NT2/D1 (cell line): ENCODE results near the gene P2RX7.

Experiments
- SUZ12 ChIP-seq: IDR thresholded peaks from 2 replicates; pipeline ENCODE4 v1.6.1; 2011; ENCODE audit not compliant: insufficient read length, insufficient read depth; ENCODE audit errors: extremely low read depth
- YY1 ChIP-seq: IDR thresholded peaks from 2 replicates; pipeline ENCODE4 v1.6.1; 2011; ENCODE audit not compliant: insufficient read length, insufficient read depth
- ZNF274 ChIP-seq: IDR thresholded peaks from 2 replicates; pipeline ENCODE4 v1.6.1; 2011; ENCODE audit warnings: mild to moderate bottlenecking, low read depth, low read length

DNA sequence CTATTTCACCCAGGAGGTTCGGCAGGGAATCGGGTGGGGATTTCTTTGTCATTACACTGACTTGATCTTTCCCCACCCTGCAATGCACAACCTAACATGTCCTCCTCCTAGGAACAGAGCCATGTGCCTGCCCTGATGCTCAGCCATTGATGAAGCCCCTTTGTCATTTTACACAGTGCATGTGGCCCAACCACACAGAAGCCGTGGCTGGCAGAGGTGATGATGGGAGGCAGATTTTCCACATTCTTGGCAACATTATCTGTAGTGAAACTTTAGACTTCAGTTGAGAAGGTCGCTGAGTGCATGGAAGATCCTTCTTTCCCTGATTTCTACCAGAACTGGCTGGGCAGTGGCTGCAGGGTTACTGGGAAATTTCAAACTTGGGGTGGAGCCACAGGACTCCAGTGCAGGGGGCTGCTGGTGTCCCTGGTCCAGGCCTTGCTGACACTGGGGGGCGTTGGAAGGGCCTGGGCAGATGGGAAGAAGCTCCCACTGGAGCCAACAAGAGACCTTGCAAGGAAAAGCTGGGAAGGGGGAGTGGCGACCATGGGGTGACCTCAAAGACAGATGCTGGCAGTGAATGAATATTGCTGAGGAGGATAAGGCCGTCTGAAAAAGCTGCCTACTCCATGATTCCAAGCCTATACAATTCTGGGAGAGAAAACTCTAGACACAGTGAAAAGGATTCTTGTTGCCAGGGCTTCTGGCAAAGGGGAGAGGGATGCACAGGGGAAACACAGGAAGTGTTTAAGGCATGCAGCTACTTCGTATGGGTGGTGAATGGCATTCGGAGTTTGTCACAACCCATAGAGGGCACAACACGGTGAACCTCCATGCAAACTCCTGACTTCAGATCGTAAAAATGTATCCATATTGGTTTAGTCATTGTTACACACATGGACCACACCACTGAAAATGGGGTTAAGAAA lies 41.8 kb upstream of the P2RX7 start:
- no peak for TF ChIP-seq YY1
- TF ChIP-seq SUZ12: no peak
- TF ChIP-seq ZNF274: no peak
